ENCODE measurements around the gene MTCP1. TPM values are rescaled to one million over a fixed set of nuclear protein-coding genes. Genes with fewer than 3 reads are reported as not detected.

The MTCP1 gene
- total and polyA plus RNA-seq, 2 of the 8 experiments (the other 6 are each of a cell fraction or from before 2014, with no cell fraction given): 1.2 to 12.3 TPM

DNA sequence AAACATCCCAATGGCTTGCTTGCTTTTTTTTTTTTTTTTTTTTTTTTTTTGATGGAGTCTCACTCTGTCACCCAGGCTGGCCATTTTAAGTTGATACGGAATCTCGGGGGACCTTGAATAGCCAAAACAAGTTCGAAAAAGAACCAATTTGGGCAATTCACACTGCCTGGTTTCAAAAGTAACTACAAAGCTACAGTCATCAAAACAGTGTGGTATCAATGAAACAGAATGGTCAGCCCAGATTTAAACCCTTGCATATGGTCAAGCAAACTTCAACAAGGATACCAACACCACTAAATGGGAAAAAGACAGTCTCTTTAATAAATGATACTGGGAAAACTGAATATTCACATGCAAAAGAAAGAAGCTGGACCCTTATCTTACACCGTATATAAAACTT lies 42.2 kb upstream of the MTCP1 start:
- ChIA-PET CTCF (ENCODE audit: partially characterized antibody) (interaction anchor here (0.9 kb wide), 1 partner anchor 14 kb away, joined by 3 read pairs; no protein-coding TSS in a partner anchor), POLR2A (ENCODE audit: partially characterized antibody) (no interaction called here)
- H2BK15ac ChIP-seq (ENCODE audit: low read length): no peak overlapping the region
- H3K23me2 ChIP-seq (ENCODE audit: low read depth, low read length): no peaks in the 10 kb centered on the region
- H4K8ac ChIP-seq (ENCODE audit: extremely low read depth, insufficient read depth, low read length): no peak overlapping the region
- H4K20me1 ChIP-seq (replicated peaks in 1 of 2; ENCODE audit: control insufficient read depth in 1 of 2, insufficient read depth in 2 of 2, low read length in 2 of 2): no peaks in the 10 kb centered on the region
- no peak overlapping the region for H3K9ac ChIP-seq (replicated peaks in 1 of 4; ENCODE audit: extremely low read depth in 1 of 4, low read depth in 3 of 4, low read length in 3 of 4)
- no peak overlapping the region for H3K56ac ChIP-seq (replicated peaks; ENCODE audit: insufficient read length, low read depth, low read length)
- H3K79me2 ChIP-seq (ENCODE audit: control insufficient read depth in 1 of 2, insufficient read depth in 2 of 2, low read length in 2 of 2): no peaks in the 10 kb centered on the region
- no peaks in the 10 kb centered on the region for H3K27me3 ChIP-seq (replicated peaks in 1 of 4; ENCODE audit: control insufficient read depth in 3 of 4, extremely low read depth in 1 of 4, insufficient read depth in 3 of 4, low read length in 3 of 4)
- WGBS, 2 experiments (ENCODE audit: extremely low coverage in 1 of 2, insufficient coverage in 1 of 2, insufficient read length in 1 of 2, insufficient replicate concordance in 2 of 2, low coverage in 1 of 2, low lambda C conversion rate in 2 of 2, missing lambda C conversion rate in 1 of 2): 100% methylated on average over 1 of the region's 4 CpGs; no CpG with 5 or more reads in 1 of the 2 experiments
- H3K4me3 ChIP-seq (ENCODE audit: extremely low read depth in 1 of 4, insufficient read depth in 2 of 4, low read depth in 3 of 4, low read length in 4 of 4): no peak overlapping the region
- H2BK12ac ChIP-seq (ENCODE audit: low read depth, low read length): no peak overlapping the region
- H3K79me1 ChIP-seq (ENCODE audit: low read depth, low read length): no peaks in the 10 kb centered on the region
- FAIRE-seq: no peak
- TF ChIP-seq KDM5A (IDR thresholded peaks at IDR 0.05; ENCODE audit: low read length): no peak
- H2BK5ac ChIP-seq (ENCODE audit: low read depth, low read length): no peak overlapping the region
- H3K4me1 ChIP-seq (replicated peaks in 1 of 4; ENCODE audit: control insufficient read depth in 3 of 4, insufficient read depth in 4 of 4, low read length in 3 of 4): no peaks in the 10 kb centered on the region
- no peak overlapping the region for H3K4ac ChIP-seq (replicated peaks; ENCODE audit: insufficient read length, low read depth, low read length)
- no peak overlapping the region for H3K14ac ChIP-seq (ENCODE audit: insufficient read length)
- H4K5ac ChIP-seq (ENCODE audit: insufficient read length, low read depth, low read length): no peak overlapping the region
- no peak overlapping the region for H3K27ac ChIP-seq (ENCODE audit: low read depth, low read length)
- no peaks in the 10 kb centered on the region; a peak in 2 of 8 replicates for H3K36me3 ChIP-seq (ENCODE audit: control insufficient read depth in 2 of 4, insufficient read depth in 4 of 4, low read length in 3 of 4)
- no peak overlapping the region for H4K91ac ChIP-seq (replicated peaks; ENCODE audit: insufficient read length, low read length)
- no peak overlapping the region for H2BK20ac ChIP-seq (ENCODE audit: low read length)
- no peak for DNase-seq (ENCODE audit: low read depth in 1 of 2, low spot score in 2 of 2)
- H2AFZ ChIP-seq (ENCODE audit: low read length): no peak overlapping the region
- H3K23ac ChIP-seq (ENCODE audit: insufficient read length): no peak overlapping the region
- H3K9me3 ChIP-seq (ENCODE audit: insufficient read depth in 2 of 2, low read depth in 1 of 2, low read length in 1 of 2): no peaks in the 10 kb centered on the region
- no peak overlapping the region for H3K18ac ChIP-seq (ENCODE audit: extremely low read depth, low read length)
- H3K4me2 ChIP-seq (ENCODE audit: insufficient read depth in 1 of 2, low read depth in 2 of 2, low read length in 2 of 2): no peak overlapping the region
- H2BK120ac ChIP-seq (replicated peaks; ENCODE audit: low read depth, low read length): no peak overlapping the region
- H2AK5ac ChIP-seq (ENCODE audit: low read depth, low read length): no peak overlapping the region
